ENCODE data around the gene GSTCD.
"Not testable (repeated sequence)": the region's sequence is repeated elsewhere in the genome, so short reads cannot be mapped to it uniquely, and the experiment has no call there.

The GSTCD gene

DNA sequence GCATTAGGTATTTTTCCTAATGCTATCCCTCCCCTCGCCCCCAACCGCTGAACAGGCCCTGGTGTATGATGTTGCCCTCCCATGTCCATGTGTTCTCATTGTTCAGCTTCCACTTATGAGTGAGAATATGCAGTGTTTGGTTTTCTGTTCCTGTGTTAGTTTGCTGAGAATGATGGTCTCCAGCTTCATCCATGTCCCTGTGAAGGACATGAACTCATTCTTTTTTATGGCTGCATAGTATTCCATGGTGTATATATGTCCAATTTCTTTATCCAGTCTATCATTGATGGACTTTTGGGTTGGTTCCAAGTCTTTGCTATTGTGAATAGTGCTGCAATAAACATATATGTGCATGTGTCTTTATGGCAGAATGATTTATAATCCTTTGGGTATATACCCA lies 143.6 kb downstream of the GSTCD start:
- H3K36me3 ChIP-seq (ENCODE audit: control insufficient read depth in 2 of 2, insufficient read depth in 2 of 2, low read length in 2 of 2); H3K27me3 ChIP-seq (ENCODE audit: control insufficient read depth in 2 of 2, insufficient read depth in 2 of 2, low read length in 2 of 2); H3K4me3 ChIP-seq (ENCODE audit: low read length in 2 of 2); H3K9me3 ChIP-seq (ENCODE audit: control insufficient read depth in 2 of 2, low read length in 2 of 2); H3K27ac ChIP-seq (ENCODE audit: low read depth in 2 of 2, low read length in 2 of 2); H3K9ac ChIP-seq (ENCODE audit: low read depth in 1 of 2, low read length in 2 of 2); H3K4me1 ChIP-seq (ENCODE audit: control insufficient read depth in 2 of 2, insufficient read depth in 2 of 2, low read length in 2 of 2): not testable (repeated sequence)

DNA sequence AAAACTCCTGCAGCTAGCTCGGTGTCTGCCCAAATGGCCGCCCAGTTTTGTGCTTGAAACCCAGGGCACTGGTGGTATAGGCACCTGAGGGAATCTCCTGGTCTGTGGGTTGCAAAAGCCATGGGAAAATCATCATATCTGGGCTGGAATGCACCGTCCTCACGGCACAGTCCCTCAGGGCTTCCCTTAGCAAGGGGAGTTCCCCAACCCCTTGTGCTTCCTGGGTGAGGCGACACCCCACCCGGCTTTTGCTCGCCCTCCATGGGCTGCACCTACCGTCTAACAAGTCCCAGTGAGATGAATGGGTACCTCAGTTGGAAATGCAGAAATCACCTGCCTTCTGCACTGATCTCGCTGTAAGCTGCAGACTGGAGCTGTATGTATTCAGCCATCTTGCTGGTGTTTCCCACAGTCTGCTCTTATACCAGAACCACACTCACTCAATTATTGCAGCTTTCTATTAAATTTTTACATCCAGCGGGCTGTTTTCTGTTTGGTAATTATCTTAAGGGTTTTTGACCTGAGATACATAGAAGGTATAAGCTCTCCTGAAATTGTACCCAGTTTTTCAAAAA lies 150.0 kb downstream of the GSTCD start:
- H3K27ac ChIP-seq (ENCODE audit: low read depth in 2 of 2, low read length in 2 of 2): no peak overlapping the region
- no peaks in the 10 kb centered on the region for H3K36me3 ChIP-seq (ENCODE audit: control insufficient read depth in 2 of 2, insufficient read depth in 2 of 2, low read length in 2 of 2)
- no peak overlapping the region for H3K9ac ChIP-seq (ENCODE audit: low read depth in 1 of 2, low read length in 2 of 2)
- H3K4me3 ChIP-seq (ENCODE audit: low read length in 2 of 2): no peak overlapping the region
- no peaks in the 10 kb centered on the region for H3K4me1 ChIP-seq (ENCODE audit: control insufficient read depth in 2 of 2, insufficient read depth in 2 of 2, low read length in 2 of 2)
- no peaks in the 10 kb centered on the region for H3K27me3 ChIP-seq (ENCODE audit: control insufficient read depth in 2 of 2, insufficient read depth in 2 of 2, low read length in 2 of 2)
- H3K9me3 ChIP-seq (ENCODE audit: control insufficient read depth in 2 of 2, low read length in 2 of 2): no peaks in the 10 kb centered on the region

DNA sequence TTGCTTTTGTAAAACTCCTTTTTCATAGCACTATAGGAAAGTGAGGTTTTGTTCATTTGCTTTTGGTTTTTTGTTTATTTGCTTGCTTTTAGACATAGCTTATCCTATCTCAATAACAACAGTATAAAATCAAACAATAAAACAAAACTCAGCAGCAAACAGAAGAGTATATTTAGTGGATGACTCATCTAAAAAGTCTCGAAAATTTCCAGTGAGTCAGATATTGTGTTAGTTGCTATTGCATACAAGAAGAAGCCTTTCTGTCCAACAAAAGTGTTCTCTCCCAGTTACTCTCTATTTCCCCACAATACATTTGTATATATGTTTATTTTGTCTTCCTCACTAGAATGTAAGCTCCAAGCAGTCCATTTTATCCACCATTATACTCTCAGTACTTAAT lies 150.6 kb downstream of the GSTCD start:
- no peaks in the 10 kb centered on the region for H3K36me3 ChIP-seq (ENCODE audit: control insufficient read depth in 2 of 2, insufficient read depth in 2 of 2, low read length in 2 of 2)
- no peak overlapping the region for H3K9ac ChIP-seq (ENCODE audit: low read depth in 1 of 2, low read length in 2 of 2)
- H3K4me3 ChIP-seq (ENCODE audit: low read length in 2 of 2): no peak overlapping the region
- H3K4me1 ChIP-seq (ENCODE audit: control insufficient read depth in 2 of 2, insufficient read depth in 2 of 2, low read length in 2 of 2): no peaks in the 10 kb centered on the region
- no peak overlapping the region for H3K27ac ChIP-seq (ENCODE audit: low read depth in 2 of 2, low read length in 2 of 2)
- no peaks in the 10 kb centered on the region for H3K27me3 ChIP-seq (ENCODE audit: control insufficient read depth in 2 of 2, insufficient read depth in 2 of 2, low read length in 2 of 2)
- no peaks in the 10 kb centered on the region for H3K9me3 ChIP-seq (ENCODE audit: control insufficient read depth in 2 of 2, low read length in 2 of 2)

DNA sequence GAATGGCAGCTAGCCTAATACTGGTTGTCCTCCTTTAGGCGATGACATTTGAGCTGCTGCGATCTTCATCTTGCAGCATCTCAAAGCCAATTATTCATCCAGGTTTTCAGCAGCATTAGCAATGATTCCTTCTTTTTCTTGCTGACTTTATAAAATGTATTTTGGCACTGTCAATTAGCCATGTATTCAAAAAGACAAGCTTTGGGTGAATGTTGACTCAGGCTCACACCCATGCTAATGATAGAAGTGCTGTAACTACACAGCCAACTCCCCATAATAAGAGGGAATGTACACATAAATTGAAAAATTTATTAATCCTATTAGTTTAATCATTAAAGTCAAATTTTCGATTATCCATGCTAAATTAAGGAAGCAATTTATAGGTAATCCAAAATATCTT lies 162.4 kb downstream of the GSTCD start:
- Histone ChIP-seq H3K27me3 (ENCODE audit: control insufficient read depth in 2 of 2, insufficient read depth in 2 of 2, low read length in 2 of 2) (no peaks in the 10 kb centered on the region), H3K9me3 (ENCODE audit: control insufficient read depth in 2 of 2, low read length in 2 of 2) (no peaks in the 10 kb centered on the region), H3K4me1 (ENCODE audit: control insufficient read depth in 2 of 2, insufficient read depth in 2 of 2, low read length in 2 of 2) (no peaks in the 10 kb centered on the region), H3K36me3 (ENCODE audit: control insufficient read depth in 2 of 2, insufficient read depth in 2 of 2, low read length in 2 of 2) (no peaks in the 10 kb centered on the region), H3K9ac (ENCODE audit: low read depth in 1 of 2, low read length in 2 of 2) (no peak overlapping the region), H3K4me3 (ENCODE audit: low read length in 2 of 2) (no peak overlapping the region), H3K27ac (ENCODE audit: low read depth in 2 of 2, low read length in 2 of 2) (no peak overlapping the region)

DNA sequence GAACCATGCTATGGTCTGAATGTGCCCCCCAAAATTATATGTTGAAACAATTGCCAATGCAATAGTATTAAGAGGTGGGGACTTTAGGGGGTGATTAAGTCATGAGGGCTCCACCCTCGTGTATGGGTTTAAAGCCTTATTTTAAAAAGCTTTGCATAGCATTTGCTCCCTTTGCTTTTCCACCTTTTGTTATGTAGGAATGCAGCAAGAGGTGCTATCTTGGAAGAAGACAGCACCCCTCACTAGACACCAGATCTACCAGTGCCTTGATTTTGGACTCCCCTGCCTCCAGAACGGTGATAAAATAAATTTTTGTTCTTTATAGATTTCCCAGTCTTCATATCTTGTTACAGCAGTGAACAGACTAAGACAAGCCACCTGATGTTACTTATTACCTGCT lies 163.4 kb downstream of the GSTCD start:
- no peaks in the 10 kb centered on the region for H3K36me3 ChIP-seq (ENCODE audit: control insufficient read depth in 2 of 2, insufficient read depth in 2 of 2, low read length in 2 of 2)
- no peak overlapping the region for H3K4me3 ChIP-seq (ENCODE audit: low read length in 2 of 2)
- no peak overlapping the region for H3K27ac ChIP-seq (ENCODE audit: low read depth in 2 of 2, low read length in 2 of 2)
- H3K4me1 ChIP-seq (ENCODE audit: control insufficient read depth in 2 of 2, insufficient read depth in 2 of 2, low read length in 2 of 2): no peaks in the 10 kb centered on the region
- H3K9ac ChIP-seq (ENCODE audit: low read depth in 1 of 2, low read length in 2 of 2): no peak overlapping the region
- no peaks in the 10 kb centered on the region for H3K27me3 ChIP-seq (ENCODE audit: control insufficient read depth in 2 of 2, insufficient read depth in 2 of 2, low read length in 2 of 2)
- H3K9me3 ChIP-seq (ENCODE audit: control insufficient read depth in 2 of 2, low read length in 2 of 2): no peaks in the 10 kb centered on the region

DNA sequence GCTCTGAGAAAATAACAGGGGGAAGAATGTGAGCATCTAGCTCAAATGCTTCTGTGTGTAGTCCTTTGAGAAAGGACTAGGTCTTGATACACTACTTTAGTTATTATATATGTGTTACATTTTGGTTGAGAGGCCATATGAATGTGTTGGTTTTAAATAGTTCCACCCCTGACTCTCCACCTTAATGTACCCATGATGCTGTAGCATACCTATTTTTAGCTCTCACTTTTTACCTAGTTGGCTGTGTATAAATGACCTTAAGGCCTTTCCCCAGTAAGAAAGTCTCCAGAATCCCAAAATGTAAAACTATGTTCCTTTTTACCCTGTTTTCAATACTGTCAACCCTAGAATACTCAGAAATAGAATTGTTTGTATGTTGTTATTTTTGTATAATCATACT lies 166.6 kb downstream of the GSTCD start:
- H3K9ac ChIP-seq (ENCODE audit: low read depth in 1 of 2, low read length in 2 of 2): no peak overlapping the region
- no peaks in the 10 kb centered on the region for H3K36me3 ChIP-seq (ENCODE audit: control insufficient read depth in 2 of 2, insufficient read depth in 2 of 2, low read length in 2 of 2)
- H3K27me3 ChIP-seq (ENCODE audit: control insufficient read depth in 2 of 2, insufficient read depth in 2 of 2, low read length in 2 of 2): no peaks in the 10 kb centered on the region
- no peaks in the 10 kb centered on the region for H3K9me3 ChIP-seq (ENCODE audit: control insufficient read depth in 2 of 2, low read length in 2 of 2)
- no peak overlapping the region for H3K27ac ChIP-seq (ENCODE audit: low read depth in 2 of 2, low read length in 2 of 2)
- H3K4me1 ChIP-seq (ENCODE audit: control insufficient read depth in 2 of 2, insufficient read depth in 2 of 2, low read length in 2 of 2): no peaks in the 10 kb centered on the region
- no peak overlapping the region for H3K4me3 ChIP-seq (ENCODE audit: low read length in 2 of 2)

DNA sequence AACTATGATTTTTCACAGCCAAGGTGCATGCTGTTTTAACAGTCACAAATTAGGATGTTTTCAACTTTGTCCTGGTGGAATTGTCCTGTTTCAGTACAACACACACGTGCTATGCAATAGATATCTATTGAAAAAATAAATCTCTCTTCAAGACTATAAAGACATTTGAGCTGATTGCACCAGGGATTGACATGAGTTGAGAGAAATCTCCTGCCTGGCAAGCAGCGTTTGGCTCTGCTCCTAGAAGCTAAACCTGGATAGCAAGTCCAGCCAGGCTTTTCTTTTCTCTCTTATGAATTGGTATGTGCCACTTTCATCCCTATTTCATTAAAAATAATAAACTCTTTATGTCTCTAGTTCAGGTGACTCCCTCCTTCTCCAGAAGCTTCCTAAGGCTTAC lies 170.1 kb downstream of the GSTCD start:
- no peak overlapping the region for H3K4me3 ChIP-seq (ENCODE audit: low read length in 2 of 2)
- H3K9ac ChIP-seq (ENCODE audit: low read depth in 1 of 2, low read length in 2 of 2): no peak overlapping the region
- no peaks in the 10 kb centered on the region for H3K27me3 ChIP-seq (ENCODE audit: control insufficient read depth in 2 of 2, insufficient read depth in 2 of 2, low read length in 2 of 2)
- H3K9me3 ChIP-seq (ENCODE audit: control insufficient read depth in 2 of 2, low read length in 2 of 2): no peaks in the 10 kb centered on the region
- no peak overlapping the region for H3K27ac ChIP-seq (ENCODE audit: low read depth in 2 of 2, low read length in 2 of 2)
- H3K36me3 ChIP-seq (ENCODE audit: control insufficient read depth in 2 of 2, insufficient read depth in 2 of 2, low read length in 2 of 2): no peaks in the 10 kb centered on the region
- H3K4me1 ChIP-seq (ENCODE audit: control insufficient read depth in 2 of 2, insufficient read depth in 2 of 2, low read length in 2 of 2): no peaks in the 10 kb centered on the region

DNA sequence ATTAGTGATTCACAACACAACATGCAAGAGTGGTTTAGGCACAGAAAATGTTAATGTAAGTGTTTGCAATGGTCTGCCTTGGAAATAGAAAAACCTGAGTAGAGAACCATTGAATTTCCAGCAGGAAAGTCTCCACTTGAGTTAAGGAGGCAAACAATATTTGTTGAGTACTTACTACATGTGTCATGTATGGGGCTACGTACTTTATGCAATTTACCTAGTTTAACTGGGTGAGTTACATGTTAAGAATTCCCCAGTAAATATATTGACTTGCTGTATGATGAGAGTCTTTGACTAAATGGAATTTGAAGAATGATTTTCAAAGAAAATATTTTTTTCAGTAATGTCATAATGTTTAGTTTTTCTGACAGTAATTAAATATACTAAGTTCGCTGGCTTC lies 178.9 kb downstream of the GSTCD start:
- no peak overlapping the region for H3K4me3 ChIP-seq (ENCODE audit: low read length in 2 of 2)
- H3K9me3 ChIP-seq (ENCODE audit: control insufficient read depth in 2 of 2, low read length in 2 of 2): no peaks in the 10 kb centered on the region
- H3K27ac ChIP-seq (ENCODE audit: low read depth in 2 of 2, low read length in 2 of 2): no peak overlapping the region
- H3K36me3 ChIP-seq (ENCODE audit: control insufficient read depth in 2 of 2, insufficient read depth in 2 of 2, low read length in 2 of 2): no peaks in the 10 kb centered on the region
- no peak overlapping the region for H3K9ac ChIP-seq (ENCODE audit: low read depth in 1 of 2, low read length in 2 of 2)
- H3K4me1 ChIP-seq (ENCODE audit: control insufficient read depth in 2 of 2, insufficient read depth in 2 of 2, low read length in 2 of 2): no peaks in the 10 kb centered on the region
- no peaks in the 10 kb centered on the region for H3K27me3 ChIP-seq (ENCODE audit: control insufficient read depth in 2 of 2, insufficient read depth in 2 of 2, low read length in 2 of 2)

DNA sequence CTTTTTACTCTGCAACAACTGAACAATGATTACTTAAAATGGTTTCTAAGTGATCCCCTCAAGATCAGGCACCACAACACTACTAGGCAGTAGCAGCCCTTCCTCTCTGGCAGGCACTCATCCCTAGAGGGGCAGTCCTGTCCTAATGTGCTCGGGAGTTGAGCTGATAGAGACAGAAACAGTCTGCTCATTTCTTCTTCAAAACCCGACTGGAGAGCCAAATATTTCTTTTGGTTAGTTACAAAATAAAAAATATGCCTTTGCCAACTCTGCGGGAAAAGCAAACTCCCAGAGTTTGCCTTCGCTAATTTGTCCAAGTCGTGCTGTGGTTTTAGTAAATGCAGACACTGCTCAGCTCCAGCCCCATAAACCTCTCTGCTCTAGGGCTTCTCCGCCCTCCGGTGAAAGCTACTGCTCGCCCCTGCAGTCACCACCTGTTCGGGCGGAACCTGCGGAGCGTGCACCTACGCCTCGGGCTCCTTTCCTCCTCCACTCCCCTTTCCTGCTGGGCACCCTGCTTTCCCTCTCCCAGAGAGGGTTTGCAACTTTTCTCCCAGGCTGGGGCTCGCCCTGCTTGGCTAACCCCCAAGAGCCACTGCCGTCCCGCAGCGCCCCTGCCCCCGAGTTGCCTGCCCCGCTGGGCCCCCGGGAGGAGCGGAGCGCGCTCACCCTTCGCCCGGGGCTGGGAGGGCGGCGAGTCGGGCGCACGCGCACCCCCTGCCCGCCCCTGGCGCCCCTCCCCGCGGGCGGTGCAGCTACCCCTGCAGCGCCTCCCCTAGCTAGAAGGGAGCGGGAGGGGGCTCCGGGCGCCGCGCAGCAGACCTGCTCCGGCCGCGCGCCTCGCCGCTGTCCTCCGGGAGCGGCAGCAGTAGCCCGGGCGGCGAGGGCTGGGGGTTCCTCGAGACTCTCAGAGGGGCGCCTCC lies 186.3 kb downstream of the GSTCD start, which contains the start of gene NPNT:
Gene NPNT (plus strand): TSS at position 812 of the 923 bp plus-strand sequence. CDS start 182 bp downstream, outside the sequence.
- no peaks in the 10 kb centered on the region for H3K27me3 ChIP-seq (ENCODE audit: control insufficient read depth in 2 of 2, insufficient read depth in 2 of 2, low read length in 2 of 2)
- H3K36me3 ChIP-seq (ENCODE audit: control insufficient read depth in 2 of 2, insufficient read depth in 2 of 2, low read length in 2 of 2): no peaks in the 10 kb centered on the region
- peak within 1 kb of the TSS; percentile 59 to 69 for H3K27ac ChIP-seq (ENCODE audit: low read depth in 2 of 2, low read length in 2 of 2)
- H3K9me3 ChIP-seq (ENCODE audit: control insufficient read depth in 2 of 2, low read length in 2 of 2): no peaks in the 10 kb centered on the region
- peak within 1 kb of the TSS; percentile 56 to 71 for H3K9ac ChIP-seq (ENCODE audit: low read depth in 1 of 2, low read length in 2 of 2)
- peaks cover 3 to 7% of the 10 kb centered on the region in 2 donors for H3K4me1 ChIP-seq (ENCODE audit: control insufficient read depth in 2 of 2, insufficient read depth in 2 of 2, low read length in 2 of 2)
- H3K4me3 ChIP-seq (ENCODE audit: low read length in 2 of 2): peak within 1 kb of the TSS; percentile 75 to 81

DNA sequence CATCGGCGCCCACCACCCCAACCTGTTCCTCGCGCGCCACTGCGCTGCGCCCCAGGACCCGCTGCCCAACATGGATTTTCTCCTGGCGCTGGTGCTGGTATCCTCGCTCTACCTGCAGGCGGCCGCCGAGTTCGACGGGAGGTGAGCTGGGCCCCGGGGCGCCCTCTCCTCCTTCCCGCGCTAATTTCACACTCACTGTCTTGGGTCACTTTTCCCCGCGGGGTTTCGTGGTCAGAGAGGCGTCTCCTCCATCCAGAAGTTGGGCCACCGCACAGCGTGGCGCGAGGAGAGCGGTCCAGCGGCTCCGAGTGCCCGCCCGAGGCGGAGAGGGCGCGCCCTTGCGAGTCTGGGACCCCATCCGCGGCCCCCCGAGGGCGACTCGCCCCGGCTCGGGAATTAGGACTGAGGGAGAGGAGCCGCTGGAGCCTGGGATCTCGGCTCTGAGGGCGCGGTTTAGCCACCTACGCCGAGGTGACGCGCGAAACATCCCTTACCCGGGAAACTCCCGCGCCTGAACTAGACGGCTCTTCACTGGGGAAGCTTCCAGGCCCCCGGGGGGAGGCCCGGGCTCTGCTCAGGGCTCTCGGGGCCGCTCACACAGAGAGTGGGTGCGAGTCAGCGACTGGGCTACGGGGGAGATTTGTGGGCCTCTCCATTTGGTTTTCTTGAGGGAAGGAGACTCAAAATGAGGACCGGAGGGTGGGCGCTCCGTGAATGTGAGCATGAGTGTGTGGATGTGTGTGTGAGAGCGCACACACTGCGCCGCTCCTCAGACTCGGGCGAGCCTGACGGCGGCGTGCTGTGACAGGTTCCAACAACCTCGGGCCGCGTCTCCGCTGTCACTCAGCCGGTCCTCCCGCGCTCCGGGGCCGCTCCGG lies 187.2 kb downstream of the GSTCD start:
- Histone ChIP-seq H3K27me3 (ENCODE audit: control insufficient read depth in 2 of 2, insufficient read depth in 2 of 2, low read length in 2 of 2) (no peaks in the 10 kb centered on the region), H3K4me1 (ENCODE audit: control insufficient read depth in 2 of 2, insufficient read depth in 2 of 2, low read length in 2 of 2) (peaks cover 3 to 7% of the 10 kb centered on the region in 2 donors), H3K9ac (ENCODE audit: low read depth in 1 of 2, low read length in 2 of 2) (peak overlapping the region; percentile 56 to 71), H3K27ac (ENCODE audit: low read depth in 2 of 2, low read length in 2 of 2) (peak overlapping the region; percentile 59 to 69), H3K9me3 (ENCODE audit: control insufficient read depth in 2 of 2, low read length in 2 of 2) (no peaks in the 10 kb centered on the region), H3K4me3 (ENCODE audit: low read length in 2 of 2) (peak overlapping the region; percentile 75 to 81), H3K36me3 (ENCODE audit: control insufficient read depth in 2 of 2, insufficient read depth in 2 of 2, low read length in 2 of 2) (no peaks in the 10 kb centered on the region)

All from mucosa of rectum (tissue), 2 donors.